ENCODE data around the gene DENND4A. TPM values are rescaled to one million over a fixed set of nuclear protein-coding genes. Genes with fewer than 3 reads are reported as not detected.

DENND4A gene
- total RNA-seq, 1 experiment from 2014 or later = 26.0 TPM

DNA sequence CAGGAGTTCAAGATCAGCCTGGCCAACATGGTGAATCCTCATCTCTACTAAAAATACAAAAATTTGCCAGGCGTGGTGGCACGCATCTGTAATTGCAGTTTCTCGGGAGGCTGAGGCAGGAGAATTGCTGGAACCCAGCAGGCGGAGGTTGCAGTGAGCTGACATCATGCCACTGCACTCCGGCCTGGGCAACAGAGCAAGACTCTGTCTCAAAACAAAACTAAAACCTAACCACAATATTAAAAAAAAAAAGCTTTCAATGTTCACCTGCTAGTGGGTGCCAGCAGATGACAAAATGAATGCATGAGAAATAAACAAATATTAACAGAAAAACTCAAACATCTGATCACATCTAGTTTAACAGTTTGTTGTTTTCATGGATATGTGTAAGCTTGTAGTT is 161.3 kb downstream of the DENND4A start:
- Mint-ChIP-seq H3K4me1 (ENCODE audit: low read depth, unreplicated experiment) (no peaks in the 10 kb centered on the region), H3K27ac (ENCODE audit: unreplicated experiment) (no peak overlapping the region), H3K36me3 (ENCODE audit: insufficient read depth, unreplicated experiment) (no peaks in the 10 kb centered on the region), H3K27me3 (ENCODE audit: unreplicated experiment) (no peaks in the 10 kb centered on the region), H3K9me3 (ENCODE audit: low read depth, unreplicated experiment) (no peaks in the 10 kb centered on the region), H3K4me3 (ENCODE audit: low read depth, unreplicated experiment) (no peak overlapping the region)
- TF ChIP-seq, protein P1, sequence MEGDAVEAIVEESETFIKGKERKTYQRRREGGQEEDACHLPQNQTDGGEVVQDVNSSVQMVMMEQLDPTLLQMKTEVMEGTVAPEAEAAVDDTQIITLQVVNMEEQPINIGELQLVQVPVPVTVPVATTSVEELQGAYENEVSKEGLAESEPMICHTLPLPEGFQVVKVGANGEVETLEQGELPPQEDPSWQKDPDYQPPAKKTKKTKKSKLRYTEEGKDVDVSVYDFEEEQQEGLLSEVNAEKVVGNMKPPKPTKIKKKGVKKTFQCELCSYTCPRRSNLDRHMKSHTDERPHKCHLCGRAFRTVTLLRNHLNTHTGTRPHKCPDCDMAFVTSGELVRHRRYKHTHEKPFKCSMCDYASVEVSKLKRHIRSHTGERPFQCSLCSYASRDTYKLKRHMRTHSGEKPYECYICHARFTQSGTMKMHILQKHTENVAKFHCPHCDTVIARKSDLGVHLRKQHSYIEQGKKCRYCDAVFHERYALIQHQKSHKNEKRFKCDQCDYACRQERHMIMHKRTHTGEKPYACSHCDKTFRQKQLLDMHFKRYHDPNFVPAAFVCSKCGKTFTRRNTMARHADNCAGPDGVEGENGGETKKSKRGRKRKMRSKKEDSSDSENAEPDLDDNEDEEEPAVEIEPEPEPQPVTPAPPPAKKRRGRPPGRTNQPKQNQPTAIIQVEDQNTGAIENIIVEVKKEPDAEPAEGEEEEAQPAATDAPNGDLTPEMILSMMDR (IDR thresholded peaks at IDR 0.05; ENCODE audit: unreplicated experiment) = no peak
- no TSS peak for BruUV-seq (replicated peaks)
- CTCF ChIA-PET = no interaction called here
- DNase-seq = no peak
- intact Hi-C loops (cut with micrococcal nuclease; ENCODE audit: unreplicated experiment) = no loop called here

DNA sequence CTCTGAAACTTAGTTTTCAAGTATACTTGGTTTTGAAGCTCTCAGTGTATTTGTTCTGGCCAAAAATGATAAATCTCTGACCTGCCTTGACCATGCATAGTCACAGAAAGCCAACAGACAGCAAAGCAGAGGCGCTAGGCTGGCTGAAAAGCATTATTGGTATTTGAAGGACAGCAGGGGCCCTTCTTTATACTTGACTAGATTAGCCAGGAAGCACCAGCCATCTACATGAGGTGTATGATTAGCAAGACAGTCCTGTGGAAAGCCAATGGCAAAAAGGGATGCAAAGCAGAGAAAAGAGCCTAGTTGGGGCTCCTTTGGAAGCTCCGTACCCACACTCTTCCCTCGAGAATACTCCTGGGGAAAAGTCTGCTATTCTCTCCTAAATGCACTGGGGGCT is 162.5 kb downstream of the DENND4A start:
- Mint-ChIP-seq H3K27me3 (ENCODE audit: unreplicated experiment) (no peaks in the 10 kb centered on the region), H3K36me3 (ENCODE audit: insufficient read depth, unreplicated experiment) (no peaks in the 10 kb centered on the region)
- CTCF ChIA-PET = no interaction called here

DNA sequence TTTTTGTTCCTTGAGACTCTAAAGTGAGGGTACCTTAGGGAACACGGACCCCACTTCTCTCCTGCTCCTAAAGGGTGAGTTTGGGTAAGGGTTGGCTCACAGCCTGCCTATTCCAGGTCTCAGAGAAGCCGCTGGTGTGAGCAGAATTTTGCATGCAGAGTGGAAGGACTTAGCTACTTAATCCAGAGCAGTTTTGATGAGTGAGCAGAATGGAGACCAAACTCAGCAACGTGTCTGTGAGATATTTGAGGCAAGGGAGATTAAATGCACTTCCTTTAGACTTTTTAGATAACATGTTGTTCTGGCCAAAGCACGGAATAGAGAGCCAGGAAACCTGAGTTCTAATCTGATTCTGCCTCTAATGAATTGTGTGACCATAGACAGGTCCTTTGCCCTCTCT is 165.2 kb downstream of the DENND4A start:
- Mint-ChIP-seq H3K27ac (ENCODE audit: unreplicated experiment) (no peak overlapping the region), H3K36me3 (ENCODE audit: insufficient read depth, unreplicated experiment) (no peaks in the 10 kb centered on the region), H3K9me3 (ENCODE audit: low read depth, unreplicated experiment) (no peaks in the 10 kb centered on the region), H3K4me1 (ENCODE audit: low read depth, unreplicated experiment) (no peaks in the 10 kb centered on the region), H3K4me3 (ENCODE audit: low read depth, unreplicated experiment) (no peak overlapping the region), H3K27me3 (ENCODE audit: unreplicated experiment) (no peaks in the 10 kb centered on the region)
- DNase-seq = no peak
- intact Hi-C loops (cut with micrococcal nuclease; ENCODE audit: unreplicated experiment) = no loop called here
- CTCF ChIA-PET = no interaction called here
- BruUV-seq (replicated peaks) = no TSS peak
- TF ChIP-seq, protein P1 (IDR thresholded peaks at IDR 0.05; ENCODE audit: unreplicated experiment) = no peak

More for the DNA sequence above, 162.5 kb downstream of the DENND4A start:
- no TSS peak for BruUV-seq (replicated peaks)
- TF ChIP-seq, protein P1 (IDR thresholded peaks at IDR 0.05; ENCODE audit: unreplicated experiment) = no peak
- Mint-ChIP-seq H3K9me3 (ENCODE audit: low read depth, unreplicated experiment) (no peaks in the 10 kb centered on the region), H3K27ac (ENCODE audit: unreplicated experiment) (no peak overlapping the region), H3K4me3 (ENCODE audit: low read depth, unreplicated experiment) (no peak overlapping the region), H3K4me1 (ENCODE audit: low read depth, unreplicated experiment) (no peaks in the 10 kb centered on the region)
- intact Hi-C loops (cut with micrococcal nuclease; ENCODE audit: unreplicated experiment) = no loop called here
- no peak for DNase-seq

DNA sequence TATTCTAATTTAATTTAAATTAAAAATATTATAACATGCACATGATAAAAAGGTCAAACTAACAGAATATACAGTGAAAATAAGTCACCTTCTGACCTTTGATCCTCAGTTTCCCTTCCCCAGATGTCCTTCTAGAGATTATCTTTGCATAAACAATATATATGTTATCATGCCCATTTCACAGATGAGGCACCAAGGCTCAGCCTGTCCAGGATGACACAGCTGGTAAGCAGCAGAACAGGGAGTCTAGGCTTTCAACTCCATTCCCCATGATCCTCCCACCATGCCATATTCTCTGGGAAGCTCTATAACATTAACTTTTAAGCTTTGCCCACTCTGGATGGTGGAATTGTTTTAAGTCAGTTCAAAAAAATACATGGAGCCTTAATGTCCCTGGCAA is 169.0 kb downstream of the DENND4A start:
- H3K4me3 Mint-ChIP-seq (ENCODE audit: low read depth, unreplicated experiment) = no peak overlapping the region

More for the DNA sequence above, 169.0 kb downstream of the DENND4A start:
- TF ChIP-seq, protein P1 (IDR thresholded peaks at IDR 0.05; ENCODE audit: unreplicated experiment) = no peak
- Mint-ChIP-seq H3K36me3 (ENCODE audit: insufficient read depth, unreplicated experiment) (no peaks in the 10 kb centered on the region), H3K27ac (ENCODE audit: unreplicated experiment) (no peak overlapping the region), H3K9me3 (ENCODE audit: low read depth, unreplicated experiment) (no peaks in the 10 kb centered on the region), H3K27me3 (ENCODE audit: unreplicated experiment) (no peaks in the 10 kb centered on the region), H3K4me1 (ENCODE audit: low read depth, unreplicated experiment) (no peaks in the 10 kb centered on the region)
- CTCF ChIA-PET = no interaction called here
- no peak for DNase-seq
- intact Hi-C loops (cut with micrococcal nuclease; ENCODE audit: unreplicated experiment) = no loop called here
- BruUV-seq (replicated peaks) = no TSS peak
